H1 (cell line): Measurements from ENCODE around the gene DHH. TPM values are rescaled to one million over a fixed set of nuclear protein-coding genes. Genes with fewer than 3 reads are reported as not detected.
A peak's percentile ranks its signal among the peaks of the same experiment; 100 is the strongest.

Experiments used
- BACH1 ChIP-seq: IDR thresholded peaks from 2 replicates; pipeline ENCODE4 v1.6.1; 2012; ENCODE audit warnings: low read length, improper control_type of control experiment
- CEBPB ChIP-seq: IDR thresholded peaks from 2 replicates; pipeline ENCODE4 v1.6.1; 2012; ENCODE audit warnings: low read depth, low read length
- GABPA ChIP-seq: IDR thresholded peaks from 2 replicates; pipeline ENCODE4 v1.6.1; 2011; ENCODE audit warnings: mild to moderate bottlenecking, low read length, moderate library complexity, borderline replicate concordance; ENCODE audit not compliant: insufficient read depth
- POLR2AphosphoS5 ChIP-seq: IDR thresholded peaks from 2 replicates; pipeline ENCODE4 v1.6.1; 2011; ENCODE audit warnings: low read depth, low read length
- RBBP5 ChIP-seq: IDR thresholded peaks from 2 replicates; pipeline ENCODE4 v1.7.1; 2012; ENCODE audit warnings: low read depth, mild to moderate bottlenecking, inconsistent platforms, low read length, moderate library complexity, borderline replicate concordance
- polyA plus RNA-seq, 7 experiments: library from polyadenylated mRNA; depleted of rRNA in 3 of 7; stranded (reverse) in 5 of 7; unstranded in 2 of 7; fragments of >200 nt in 5 of 7; fragments of 200-250 nt in 2 of 7; gene quantifications; 1 replicate in 5 of 7; 2 replicates in 1 of 7; 4 replicates in 1 of 7; pipeline versions ENCODE4 v1.2.1 to v1.2.3, GENCODE V29; 2011 to 2013; ENCODE audit warnings: missing spikeins in 2 of 7, mixed read lengths in 2 of 7
- total RNA-seq: library from RNA; stranded (reverse); fragmentation: NEBNext Ultra II Directional; extraction: Animal tissue kit (Norgen Biotek cat#: 25700); gene quantifications from 2 replicates; pipeline ENCODE4 v1.2.1, GENCODE V29; 2021
- TF ChIP-seq, protein P1 (sequence below): fragments of 300-600 bp; sonication (generic); IDR thresholded peaks from 2 replicates; pipeline ENCODE4 v1.7.1; 2012; ENCODE audit warnings: low read length, moderate library complexity, mild to moderate bottlenecking, inconsistent platforms; ENCODE audit not compliant: insufficient replicate concordance
- TF ChIP-seq, protein P2 (sequence below): IDR thresholded peaks from 2 replicates; pipeline ENCODE4 v1.6.1; 2012; ENCODE audit warnings: low read length, inconsistent platforms

Gene DHH
- total and polyA plus RNA-seq, 2 of the 8 experiments (the other 6 are each of a cell fraction or from before 2014, with no cell fraction given) = 0.03 to 0.11 TPM

GRCh38 chr12:49130151-49131050 is 35.8 kb upstream of the DHH start (continued):
- TF ChIP-seq, protein P1, sequence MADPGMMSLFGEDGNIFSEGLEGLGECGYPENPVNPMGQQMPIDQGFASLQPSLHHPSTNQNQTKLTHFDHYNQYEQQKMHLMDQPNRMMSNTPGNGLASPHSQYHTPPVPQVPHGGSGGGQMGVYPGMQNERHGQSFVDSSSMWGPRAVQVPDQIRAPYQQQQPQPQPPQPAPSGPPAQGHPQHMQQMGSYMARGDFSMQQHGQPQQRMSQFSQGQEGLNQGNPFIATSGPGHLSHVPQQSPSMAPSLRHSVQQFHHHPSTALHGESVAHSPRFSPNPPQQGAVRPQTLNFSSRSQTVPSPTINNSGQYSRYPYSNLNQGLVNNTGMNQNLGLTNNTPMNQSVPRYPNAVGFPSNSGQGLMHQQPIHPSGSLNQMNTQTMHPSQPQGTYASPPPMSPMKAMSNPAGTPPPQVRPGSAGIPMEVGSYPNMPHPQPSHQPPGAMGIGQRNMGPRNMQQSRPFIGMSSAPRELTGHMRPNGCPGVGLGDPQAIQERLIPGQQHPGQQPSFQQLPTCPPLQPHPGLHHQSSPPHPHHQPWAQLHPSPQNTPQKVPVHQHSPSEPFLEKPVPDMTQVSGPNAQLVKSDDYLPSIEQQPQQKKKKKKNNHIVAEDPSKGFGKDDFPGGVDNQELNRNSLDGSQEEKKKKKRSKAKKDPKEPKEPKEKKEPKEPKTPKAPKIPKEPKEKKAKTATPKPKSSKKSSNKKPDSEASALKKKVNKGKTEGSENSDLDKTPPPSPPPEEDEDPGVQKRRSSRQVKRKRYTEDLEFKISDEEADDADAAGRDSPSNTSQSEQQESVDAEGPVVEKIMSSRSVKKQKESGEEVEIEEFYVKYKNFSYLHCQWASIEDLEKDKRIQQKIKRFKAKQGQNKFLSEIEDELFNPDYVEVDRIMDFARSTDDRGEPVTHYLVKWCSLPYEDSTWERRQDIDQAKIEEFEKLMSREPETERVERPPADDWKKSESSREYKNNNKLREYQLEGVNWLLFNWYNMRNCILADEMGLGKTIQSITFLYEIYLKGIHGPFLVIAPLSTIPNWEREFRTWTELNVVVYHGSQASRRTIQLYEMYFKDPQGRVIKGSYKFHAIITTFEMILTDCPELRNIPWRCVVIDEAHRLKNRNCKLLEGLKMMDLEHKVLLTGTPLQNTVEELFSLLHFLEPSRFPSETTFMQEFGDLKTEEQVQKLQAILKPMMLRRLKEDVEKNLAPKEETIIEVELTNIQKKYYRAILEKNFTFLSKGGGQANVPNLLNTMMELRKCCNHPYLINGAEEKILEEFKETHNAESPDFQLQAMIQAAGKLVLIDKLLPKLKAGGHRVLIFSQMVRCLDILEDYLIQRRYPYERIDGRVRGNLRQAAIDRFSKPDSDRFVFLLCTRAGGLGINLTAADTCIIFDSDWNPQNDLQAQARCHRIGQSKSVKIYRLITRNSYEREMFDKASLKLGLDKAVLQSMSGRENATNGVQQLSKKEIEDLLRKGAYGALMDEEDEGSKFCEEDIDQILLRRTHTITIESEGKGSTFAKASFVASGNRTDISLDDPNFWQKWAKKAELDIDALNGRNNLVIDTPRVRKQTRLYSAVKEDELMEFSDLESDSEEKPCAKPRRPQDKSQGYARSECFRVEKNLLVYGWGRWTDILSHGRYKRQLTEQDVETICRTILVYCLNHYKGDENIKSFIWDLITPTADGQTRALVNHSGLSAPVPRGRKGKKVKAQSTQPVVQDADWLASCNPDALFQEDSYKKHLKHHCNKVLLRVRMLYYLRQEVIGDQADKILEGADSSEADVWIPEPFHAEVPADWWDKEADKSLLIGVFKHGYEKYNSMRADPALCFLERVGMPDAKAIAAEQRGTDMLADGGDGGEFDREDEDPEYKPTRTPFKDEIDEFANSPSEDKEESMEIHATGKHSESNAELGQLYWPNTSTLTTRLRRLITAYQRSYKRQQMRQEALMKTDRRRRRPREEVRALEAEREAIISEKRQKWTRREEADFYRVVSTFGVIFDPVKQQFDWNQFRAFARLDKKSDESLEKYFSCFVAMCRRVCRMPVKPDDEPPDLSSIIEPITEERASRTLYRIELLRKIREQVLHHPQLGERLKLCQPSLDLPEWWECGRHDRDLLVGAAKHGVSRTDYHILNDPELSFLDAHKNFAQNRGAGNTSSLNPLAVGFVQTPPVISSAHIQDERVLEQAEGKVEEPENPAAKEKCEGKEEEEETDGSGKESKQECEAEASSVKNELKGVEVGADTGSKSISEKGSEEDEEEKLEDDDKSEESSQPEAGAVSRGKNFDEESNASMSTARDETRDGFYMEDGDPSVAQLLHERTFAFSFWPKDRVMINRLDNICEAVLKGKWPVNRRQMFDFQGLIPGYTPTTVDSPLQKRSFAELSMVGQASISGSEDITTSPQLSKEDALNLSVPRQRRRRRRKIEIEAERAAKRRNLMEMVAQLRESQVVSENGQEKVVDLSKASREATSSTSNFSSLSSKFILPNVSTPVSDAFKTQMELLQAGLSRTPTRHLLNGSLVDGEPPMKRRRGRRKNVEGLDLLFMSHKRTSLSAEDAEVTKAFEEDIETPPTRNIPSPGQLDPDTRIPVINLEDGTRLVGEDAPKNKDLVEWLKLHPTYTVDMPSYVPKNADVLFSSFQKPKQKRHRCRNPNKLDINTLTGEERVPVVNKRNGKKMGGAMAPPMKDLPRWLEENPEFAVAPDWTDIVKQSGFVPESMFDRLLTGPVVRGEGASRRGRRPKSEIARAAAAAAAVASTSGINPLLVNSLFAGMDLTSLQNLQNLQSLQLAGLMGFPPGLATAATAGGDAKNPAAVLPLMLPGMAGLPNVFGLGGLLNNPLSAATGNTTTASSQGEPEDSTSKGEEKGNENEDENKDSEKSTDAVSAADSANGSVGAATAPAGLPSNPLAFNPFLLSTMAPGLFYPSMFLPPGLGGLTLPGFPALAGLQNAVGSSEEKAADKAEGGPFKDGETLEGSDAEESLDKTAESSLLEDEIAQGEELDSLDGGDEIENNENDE = no peak
- TF ChIP-seq, protein P2, sequence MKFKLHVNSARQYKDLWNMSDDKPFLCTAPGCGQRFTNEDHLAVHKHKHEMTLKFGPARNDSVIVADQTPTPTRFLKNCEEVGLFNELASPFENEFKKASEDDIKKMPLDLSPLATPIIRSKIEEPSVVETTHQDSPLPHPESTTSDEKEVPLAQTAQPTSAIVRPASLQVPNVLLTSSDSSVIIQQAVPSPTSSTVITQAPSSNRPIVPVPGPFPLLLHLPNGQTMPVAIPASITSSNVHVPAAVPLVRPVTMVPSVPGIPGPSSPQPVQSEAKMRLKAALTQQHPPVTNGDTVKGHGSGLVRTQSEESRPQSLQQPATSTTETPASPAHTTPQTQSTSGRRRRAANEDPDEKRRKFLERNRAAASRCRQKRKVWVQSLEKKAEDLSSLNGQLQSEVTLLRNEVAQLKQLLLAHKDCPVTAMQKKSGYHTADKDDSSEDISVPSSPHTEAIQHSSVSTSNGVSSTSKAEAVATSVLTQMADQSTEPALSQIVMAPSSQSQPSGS = peak; percentile 48; the same call in 1 of the 2 replicates
- TF ChIP-seq GABPA (no peak), RBBP5 (no peak), CEBPB (no peak), BACH1 (peak; percentile 79), POLR2AphosphoS5 (peak; percentile 95)
